ENCODE measurements around the gene CD1D.
"Not testable (repeated sequence)": the region's sequence is repeated elsewhere in the genome, so short reads cannot be mapped to it uniquely, and the experiment has no call there.

The CD1D gene

DNA sequence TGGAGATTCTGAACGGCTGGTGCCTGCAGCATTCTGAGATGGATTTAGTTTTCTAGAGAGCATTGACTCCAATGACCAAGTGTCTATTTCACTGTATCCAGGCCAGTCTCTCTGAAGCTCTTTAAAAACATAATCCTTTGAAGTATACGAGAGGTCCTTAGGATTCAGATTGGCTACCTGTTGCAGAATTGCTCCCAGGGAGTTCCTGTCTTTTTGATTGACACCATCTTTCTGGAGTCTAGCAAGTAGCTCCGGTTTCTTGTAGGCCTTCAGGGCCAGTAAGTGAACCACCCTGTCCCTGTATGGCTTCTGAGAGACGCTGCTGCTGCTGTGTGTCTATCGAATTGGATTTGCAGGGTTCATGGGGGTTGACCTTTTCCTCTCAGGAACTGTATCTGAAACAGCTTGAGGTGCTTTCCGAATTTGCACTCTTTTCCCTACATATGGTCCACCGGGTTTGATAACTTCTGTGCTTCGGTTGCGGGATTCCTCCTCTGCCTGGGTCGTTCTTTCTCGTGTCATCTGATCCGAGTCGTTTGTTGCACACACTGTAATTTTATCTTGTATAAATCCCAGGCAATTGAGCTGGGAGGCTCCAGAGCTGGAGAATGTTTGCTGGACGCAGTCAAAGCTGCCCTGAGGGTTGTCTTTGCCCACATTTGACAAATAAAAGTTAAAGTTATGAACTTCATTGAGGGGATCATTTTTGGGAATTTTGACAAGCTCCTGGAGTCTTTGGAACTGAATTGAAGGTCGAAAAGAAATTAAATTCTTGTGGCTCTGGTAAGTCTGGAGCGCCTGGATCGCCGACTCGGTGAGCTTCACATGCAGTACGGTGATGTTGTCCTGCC is 3.6 kb upstream of the CD1D start:
- not testable (repeated sequence) for DNase-seq

DNA sequence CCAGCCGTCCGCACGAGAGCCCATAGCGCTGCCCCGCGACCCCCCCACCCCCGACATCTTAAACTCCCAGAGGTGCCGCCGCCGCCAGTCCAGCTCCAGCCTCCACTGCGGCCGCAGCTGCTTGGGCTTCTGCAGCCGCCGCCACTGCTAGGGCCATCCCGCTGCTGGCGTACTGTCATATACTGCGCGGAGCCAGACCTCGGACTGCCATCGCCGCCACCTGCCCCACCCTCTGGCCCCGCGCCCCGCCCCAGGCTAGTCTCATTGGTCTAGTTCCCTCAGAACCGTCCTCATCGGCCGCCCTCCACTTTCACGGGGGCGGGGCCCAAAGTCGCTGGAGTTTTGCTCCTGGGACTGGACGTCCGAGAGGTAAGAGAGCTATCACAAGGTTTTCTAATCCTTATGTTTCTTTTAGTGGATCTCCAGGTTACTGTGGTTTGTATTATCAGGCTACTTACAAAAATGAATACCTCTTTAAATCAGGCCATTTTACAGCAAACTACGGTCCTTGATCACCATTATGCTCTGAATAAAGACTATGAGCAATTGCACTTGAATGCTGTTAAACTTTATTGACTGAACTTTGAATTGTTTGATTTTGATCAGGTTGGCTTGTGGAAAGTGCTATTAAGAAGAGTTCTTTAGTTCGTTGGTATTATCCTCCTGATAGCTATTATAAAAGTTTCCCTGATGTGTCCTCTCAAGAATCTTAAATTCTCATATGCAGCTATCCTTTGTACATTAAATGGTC is 2.8 kb upstream of the CD1D start:
- no peak for DNase-seq

DNA sequence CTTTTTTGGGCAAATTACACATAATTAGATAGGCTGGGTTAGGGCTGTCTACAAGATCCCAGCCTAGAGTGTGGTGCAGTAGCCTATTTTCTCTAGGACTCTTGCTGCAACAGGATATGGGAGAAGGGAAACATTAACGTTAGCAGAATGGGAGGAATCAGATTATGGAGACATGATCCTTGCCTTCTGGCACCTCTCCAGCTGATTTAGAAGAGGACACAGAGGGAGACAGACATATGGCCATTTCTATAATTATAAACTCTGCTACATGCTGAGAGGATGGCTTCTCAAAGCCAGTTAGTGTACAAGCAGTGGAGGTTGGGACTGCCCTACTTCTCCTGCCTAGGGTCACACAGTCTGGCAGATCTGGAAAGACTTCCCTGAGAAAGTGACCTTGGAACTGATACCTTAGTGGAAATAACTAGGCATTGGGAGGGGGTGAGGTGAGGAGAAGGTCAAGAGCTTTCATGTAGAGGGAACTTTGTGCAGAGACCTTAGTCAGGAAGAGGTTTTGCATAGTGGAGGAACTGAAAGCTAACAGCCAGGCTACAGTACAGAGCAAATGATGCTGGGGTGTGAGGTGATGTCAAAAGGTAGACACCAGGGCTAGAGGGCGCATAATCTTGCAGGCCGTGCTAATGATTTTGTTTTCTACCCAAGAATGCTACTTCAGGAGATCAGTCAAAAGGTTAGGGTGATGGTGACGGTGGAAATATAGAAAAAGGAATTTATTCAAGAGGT is 1.2 kb upstream of the CD1D start:
- DNase-seq: no peak

GRCh38 chr1:158181577-158181922 is 855 bp downstream of the CD1D start:
- DNase-seq: no peak

- no peak for DNase-seq
Measured at GRCh38 chr1:158185770-158186169, 5.1 kb downstream of the CD1D start.

- DNase-seq: no peak
Measured at GRCh38 chr1:158186180-158186579, 5.5 kb downstream of the CD1D start.

GRCh38 chr1:158188611-158189010 is 7.9 kb downstream of the CD1D start:
- DNase-seq: no peak

DNA sequence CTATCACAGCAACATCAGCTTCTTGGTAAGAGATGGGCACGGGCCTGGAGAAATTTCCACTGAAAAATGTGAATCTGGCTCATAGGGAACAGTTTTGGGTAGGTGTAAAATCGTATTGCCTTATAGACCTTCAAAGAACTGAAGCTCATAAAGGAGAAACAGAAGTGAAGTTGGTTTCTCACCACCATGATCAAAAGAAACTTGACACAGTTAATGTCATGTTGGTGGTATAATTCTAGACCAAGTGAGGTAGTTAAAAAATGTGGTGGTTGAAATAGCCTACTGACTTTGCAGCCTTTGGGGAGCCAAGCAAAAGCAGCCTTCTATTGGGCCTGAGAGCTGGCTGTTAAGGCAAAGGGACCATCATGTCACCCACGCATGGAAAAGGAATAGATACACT is 8.9 kb downstream of the CD1D start:
- no peak for DNase-seq

DNA sequence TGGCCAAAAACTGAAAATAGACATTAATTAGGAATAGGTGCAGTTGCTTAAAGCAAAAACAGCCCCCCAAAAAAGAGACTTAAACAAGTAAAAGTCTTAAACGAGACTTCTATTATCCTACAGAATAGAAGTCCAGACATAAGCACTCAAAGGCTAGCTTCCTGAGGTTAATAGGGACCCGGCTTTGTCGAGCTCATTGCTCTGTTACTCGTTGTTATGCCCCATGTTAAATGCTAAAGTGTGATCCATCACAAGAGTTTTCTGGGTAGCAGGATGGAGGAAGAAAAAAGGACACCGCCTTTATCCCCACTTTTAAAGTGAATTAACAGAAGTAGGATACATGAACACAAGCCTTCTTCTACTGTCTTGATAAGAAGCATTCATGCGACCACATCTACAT is 10.6 kb downstream of the CD1D start:
- DNase-seq: no peak

DNA sequence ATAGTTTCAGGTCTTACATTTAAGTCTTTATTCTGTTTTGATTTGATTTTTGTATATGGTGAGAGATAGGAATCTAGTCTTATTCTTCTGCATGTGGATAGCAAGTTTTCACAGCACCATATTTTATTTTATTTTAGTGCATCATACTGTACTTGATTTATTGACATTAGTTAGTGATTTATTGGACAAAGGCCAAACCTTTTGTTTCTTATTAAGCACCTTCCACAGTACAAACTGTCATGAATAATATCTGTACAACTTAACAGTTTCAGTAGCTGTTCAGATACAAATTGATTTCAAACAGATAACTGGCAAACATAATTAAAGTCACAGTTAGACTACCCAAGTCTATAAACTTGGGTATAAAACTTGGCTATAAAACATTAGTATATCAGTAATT is 15.8 kb downstream of the CD1D start:
- DNase-seq: no peak

GRCh38 chr1:158199849-158200248 is 19.2 kb downstream of the CD1D start:
- DNase-seq: no peak

DNA sequence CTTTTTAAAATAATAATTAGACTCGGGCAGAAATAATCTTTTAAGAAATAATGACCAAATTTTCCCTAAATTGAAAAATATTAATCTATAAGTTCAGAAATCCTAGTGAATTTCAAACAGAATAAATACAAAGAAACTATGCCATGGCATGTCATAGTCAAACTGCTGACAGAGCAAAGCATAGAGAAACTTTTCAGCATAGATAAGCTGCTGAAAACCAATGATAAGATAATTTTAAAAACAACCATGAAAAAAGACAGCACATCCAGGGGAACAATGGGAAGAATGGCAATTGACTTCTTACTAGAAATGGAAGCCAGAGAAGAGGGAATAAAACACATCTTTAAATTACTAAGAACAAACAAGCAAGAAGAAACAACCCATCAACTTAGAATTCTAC is 19.8 kb downstream of the CD1D start:
- no peak for DNase-seq

- peak; percentile 63 for DNase-seq
Measured at GRCh38 chr1:158203693-158204457, 23.2 kb downstream of the CD1D start.

DNA sequence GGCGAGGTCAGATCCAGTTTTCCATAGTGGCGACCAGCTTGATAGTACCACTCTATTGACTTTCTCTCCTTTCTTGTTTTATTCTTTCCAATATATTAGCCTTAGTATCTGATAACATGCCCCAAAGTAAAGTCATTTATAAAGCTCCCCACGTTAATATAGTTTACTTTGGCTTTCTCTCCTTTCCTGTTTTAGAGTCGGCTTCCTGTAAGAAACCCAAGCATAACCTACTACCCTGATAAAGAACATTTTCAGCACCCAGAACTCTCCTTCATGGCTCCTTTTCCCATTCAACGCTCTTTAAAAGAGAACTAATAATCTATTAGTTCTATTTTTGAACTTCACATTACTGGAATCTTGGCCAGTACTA is 23.7 kb downstream of the CD1D start:
- DNase-seq: no peak

DNA sequence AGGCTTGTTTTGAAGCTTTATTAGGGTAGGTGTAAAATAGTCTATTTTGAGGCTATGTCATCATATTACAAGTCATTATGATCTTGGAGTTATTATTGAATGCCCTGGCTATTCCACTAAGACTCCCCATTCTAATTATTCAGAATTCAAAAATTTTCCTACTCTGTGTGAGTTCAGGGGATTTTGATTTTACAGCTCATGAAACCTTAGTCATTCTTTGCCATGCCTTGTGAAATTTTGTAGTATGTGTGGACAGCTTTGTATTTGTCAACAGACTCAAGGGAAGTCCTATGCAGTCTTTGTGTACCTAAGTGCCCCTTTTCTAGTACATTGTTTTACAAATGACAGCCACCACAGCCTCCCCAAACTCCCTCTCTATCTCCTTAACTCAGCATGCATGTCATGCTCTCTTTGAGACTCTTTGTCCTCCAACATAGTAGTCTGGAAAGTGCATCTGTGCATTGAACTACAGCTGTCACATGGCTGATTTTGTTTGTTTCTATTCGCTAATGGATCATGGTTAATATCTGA is 28.0 kb downstream of the CD1D start:
- no peak for DNase-seq

GRCh38 chr1:158212320-158212719 is 31.6 kb downstream of the CD1D start:
- DNase-seq: no peak

DNA sequence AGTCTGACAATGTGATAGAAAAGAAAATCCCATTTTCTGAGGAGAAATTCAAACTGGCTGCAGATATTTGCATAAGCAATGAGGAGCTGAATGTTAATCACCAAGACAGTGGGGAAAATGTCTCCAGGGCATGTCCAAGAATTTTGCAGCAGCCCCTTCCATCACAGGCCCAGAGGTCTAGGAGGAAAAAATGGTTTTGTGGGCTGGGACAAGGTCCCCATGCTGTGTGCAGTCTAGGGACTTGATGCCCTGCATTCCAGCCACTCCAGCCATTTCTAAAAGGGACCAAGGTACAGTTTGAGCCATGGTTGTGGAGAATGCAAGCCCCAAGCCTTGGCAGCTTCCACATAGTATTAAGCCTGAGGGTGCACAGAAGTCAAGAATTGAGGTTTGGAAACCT is 42.8 kb downstream of the CD1D start:
- not testable (repeated sequence) for DNase-seq

DNA sequence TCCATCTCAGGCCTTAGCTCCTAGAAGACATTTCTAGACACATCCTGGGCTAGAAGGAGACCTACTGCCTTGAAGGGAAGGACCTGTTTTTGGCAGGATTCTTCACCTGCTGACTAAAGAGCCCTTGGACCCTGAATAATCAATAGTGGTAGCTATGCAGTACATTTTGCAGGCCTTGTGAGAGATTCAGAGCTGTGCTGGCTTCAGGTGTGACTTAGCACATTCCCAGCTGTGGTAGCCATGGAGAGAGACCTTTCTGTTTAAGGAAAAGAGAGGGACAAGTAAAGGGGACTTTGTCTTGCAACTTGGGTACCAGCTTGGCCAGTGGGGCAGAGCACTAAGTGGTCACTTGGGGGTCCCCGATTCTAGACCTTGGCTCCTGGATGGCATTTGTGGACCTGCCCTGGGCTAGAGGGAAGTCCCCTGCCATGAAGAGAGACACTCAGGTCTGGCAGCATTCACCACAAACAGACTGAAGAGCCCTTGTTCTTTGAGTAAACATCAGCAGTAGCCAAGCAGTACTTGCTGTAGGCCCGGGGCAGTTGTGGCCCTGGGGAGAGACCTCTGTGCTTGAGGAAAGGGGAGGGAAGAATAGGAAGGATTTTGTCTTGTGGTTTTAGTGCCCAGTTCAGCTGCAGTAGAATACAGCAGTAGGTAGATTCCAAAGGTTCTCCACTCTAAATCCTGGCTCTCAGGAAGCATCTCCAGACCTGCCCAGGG is 47.4 kb downstream of the CD1D start:
- no peak for DNase-seq
